Stimulated activated effector memory CD8-positive, alpha-beta T cell treated with anti-CD3 and anti-CD28 coated beads, Interleukin-12 subunit alpha, Interleukin-12 subunit beta, amount 100 ng/mL, for 72 hours (primary cell): ENCODE results near the gene MRPL11.
"Not testable (repeated sequence)": the region's sequence is repeated elsewhere in the genome, so short reads cannot be mapped to it uniquely, and the experiment has no call there.

ENCODE experiments used
- ATAC-seq: fragments of 150-1000 bp; cut with Tn5 transposase; 2 replicates; pipeline ENCODE4 v1.10.0; 2021
- DNase-seq, 2 donors: peaks; one replicate each; pipeline ENCODE4 v3.0.0; 2021 to 2022; ENCODE audit warnings: low spot score in 2 of 2
- H3K27ac Mint-ChIP-seq: one replicate; pipeline ENCODE4 v1.8.0; 2022; ENCODE audit warnings: mild to moderate bottlenecking, mixed read lengths
- H3K36me3 Mint-ChIP-seq: one replicate; pipeline ENCODE4 v1.8.0; 2022; ENCODE audit warnings: mild to moderate bottlenecking, mixed read lengths
- H3K4me1 Mint-ChIP-seq: one replicate; pipeline ENCODE4 v1.8.0; 2022; ENCODE audit warnings: mixed read lengths
- H3K4me3 Mint-ChIP-seq: one replicate; pipeline ENCODE4 v1.8.0; 2022; ENCODE audit warnings: mild to moderate bottlenecking, mixed read lengths
- H3K9me3 Mint-ChIP-seq: one replicate; pipeline ENCODE4 v1.8.0; 2022; ENCODE audit warnings: mixed read lengths

The MRPL11 gene

GRCh38 chr11:66472054-66472453, 33.4 kb upstream of the MRPL11 start:
- Mint-ChIP-seq H3K36me3 (peaks cover 11% of the 10 kb centered on the region), H3K9me3 (no peaks in the 10 kb centered on the region), H3K4me1 (peaks cover 10% of the 10 kb centered on the region), H3K27ac (no peak overlapping the region), H3K4me3 (no peak overlapping the region)
- DNase-seq (no peak), ATAC-seq (no peak)

DNA sequence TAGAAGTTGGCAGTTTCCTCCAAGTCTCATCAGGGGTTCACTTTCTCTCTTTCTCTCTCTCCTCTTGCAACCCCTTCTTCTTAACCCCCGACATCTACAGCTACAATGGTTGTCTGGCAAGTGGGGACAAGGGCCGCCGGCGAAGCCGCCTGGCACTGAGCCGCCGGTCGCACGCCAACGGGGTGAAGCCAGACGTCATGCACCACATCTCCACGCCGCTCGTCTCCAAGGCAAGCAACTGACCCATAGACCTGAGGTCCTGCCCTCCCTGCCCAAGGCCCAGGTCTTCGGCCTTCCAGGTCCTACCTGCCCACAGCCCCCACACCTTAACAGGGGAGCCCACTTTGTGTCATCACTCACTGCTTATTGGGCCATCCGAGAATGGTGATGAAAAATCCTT, 32.5 kb upstream of the MRPL11 start:
- DNase-seq (no peak), ATAC-seq (no peak)
- H3K4me3 Mint-ChIP-seq, result no peak overlapping the region
- H3K9me3 Mint-ChIP-seq, result no peaks in the 10 kb centered on the region
- H3K27ac Mint-ChIP-seq, result no peak overlapping the region
- peaks cover 11% of the 10 kb centered on the region for H3K36me3 Mint-ChIP-seq
- H3K4me1 Mint-ChIP-seq, result peaks cover 15% of the 10 kb centered on the region

DNA sequence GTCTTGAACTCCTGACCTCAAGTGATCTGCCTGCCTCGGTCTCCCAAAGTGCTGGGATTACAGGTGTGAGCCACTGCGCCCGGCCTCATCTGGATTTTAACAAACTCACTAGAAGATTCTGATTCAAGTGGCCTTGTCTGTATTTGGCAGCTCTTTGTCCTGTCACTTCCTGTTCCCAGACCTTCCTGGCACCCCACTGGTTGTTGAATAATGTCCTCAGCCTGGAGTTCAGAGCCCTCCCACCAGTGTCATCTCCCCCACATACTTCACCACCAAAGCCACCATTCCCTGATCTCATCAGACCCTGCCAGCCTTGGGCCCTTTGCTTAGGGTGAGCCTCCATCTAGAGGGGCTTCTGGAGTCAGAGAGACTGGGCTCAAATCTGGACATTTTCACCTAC, 31.4 kb upstream of the MRPL11 start:
- DNase-seq (no peak), ATAC-seq (no peak)
- H3K36me3 Mint-ChIP-seq, result peaks cover 11% of the 10 kb centered on the region
- no peak overlapping the region for H3K27ac Mint-ChIP-seq
- H3K9me3 Mint-ChIP-seq, result no peaks in the 10 kb centered on the region
- H3K4me3 Mint-ChIP-seq, result no peak overlapping the region
- H3K4me1 Mint-ChIP-seq, result peaks cover 20% of the 10 kb centered on the region

GRCh38 chr11:66469441-66469840, 30.8 kb upstream of the MRPL11 start:
- Mint-ChIP-seq H3K9me3 (no peaks in the 10 kb centered on the region), H3K4me1 (peaks cover 20% of the 10 kb centered on the region), H3K27ac (no peak overlapping the region), H3K4me3 (no peak overlapping the region), H3K36me3 (peaks cover 11% of the 10 kb centered on the region)
- DNase-seq (no peak), ATAC-seq (no peak)

DNA sequence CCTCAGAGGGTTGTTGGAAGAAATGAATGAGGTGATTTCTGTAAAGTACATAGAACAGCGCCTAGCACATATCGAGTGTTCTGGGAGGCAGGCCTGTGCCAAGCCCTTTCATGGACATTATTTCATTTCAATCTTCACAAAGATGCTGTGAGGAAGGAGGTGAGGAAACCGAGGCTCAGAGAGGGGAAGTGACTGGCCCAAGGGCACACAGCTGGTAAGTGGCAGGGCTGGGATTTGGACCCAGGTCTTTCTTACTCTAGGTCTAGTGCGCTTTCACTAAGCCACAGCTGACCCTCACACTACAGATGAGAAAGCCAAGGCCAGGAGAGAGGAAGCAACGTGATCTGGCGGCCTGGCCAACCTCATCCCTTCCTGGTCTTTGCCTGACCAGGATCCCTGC, 30.0 kb upstream of the MRPL11 start:
- ATAC-seq (no peak), DNase-seq (no peak)
- Mint-ChIP-seq H3K4me3 (peak overlapping the region; percentile 75), H3K9me3 (no peaks in the 10 kb centered on the region), H3K36me3 (peaks cover 11% of the 10 kb centered on the region), H3K4me1 (peaks cover 20% of the 10 kb centered on the region), H3K27ac (no peak overlapping the region)

- peak overlapping the region; percentile 75 for H3K4me3 Mint-ChIP-seq
- DNase-seq, result no peak
- peaks cover 28% of the 10 kb centered on the region for H3K4me1 Mint-ChIP-seq
- no peaks in the 10 kb centered on the region for H3K9me3 Mint-ChIP-seq
- ATAC-seq, result no peak
- peak overlapping the region; percentile 68 for H3K27ac Mint-ChIP-seq
- peaks cover 11% of the 10 kb centered on the region for H3K36me3 Mint-ChIP-seq
Observed at GRCh38 chr11:66467756-66468155, 29.1 kb upstream of the MRPL11 start.

- H3K9me3 Mint-ChIP-seq, result no peaks in the 10 kb centered on the region
- peak overlapping the region; percentile 75 for H3K4me3 Mint-ChIP-seq
- ATAC-seq (peak; percentile 77), DNase-seq (no peak)
- H3K27ac Mint-ChIP-seq, result peak overlapping the region; percentile 79
- peaks cover 11% of the 10 kb centered on the region for H3K36me3 Mint-ChIP-seq
- peaks cover 33% of the 10 kb centered on the region for H3K4me1 Mint-ChIP-seq
Observed at GRCh38 chr11:66467034-66467659, 28.5 kb upstream of the MRPL11 start.

- peak within 1 kb of the TSS; percentile 79 for H3K27ac Mint-ChIP-seq
- peaks cover 11% of the 10 kb centered on the region for H3K36me3 Mint-ChIP-seq
- peak; percentile 93 to 97 for DNase-seq
- H3K4me1 Mint-ChIP-seq, result peaks cover 33% of the 10 kb centered on the region
- peak within 1 kb of the TSS; percentile 75 for H3K4me3 Mint-ChIP-seq
- peak; percentile 88 for ATAC-seq
- H3K9me3 Mint-ChIP-seq, result no peaks in the 10 kb centered on the region
Observed at GRCh38 chr11:66466225-66467033, 27.8 kb upstream of the MRPL11 start, which contains the start of gene PELI3. Gene PELI3, plus strand, starts transcription at chr11:66466905. Its CDS starts 1,224 bp downstream, at chr11:66468129.

GRCh38 chr11:66465373-66466224, 27.0 kb upstream of the MRPL11 start:
- peak overlapping the region; percentile 79 for H3K27ac Mint-ChIP-seq
- peak overlapping the region; percentile 75 for H3K4me3 Mint-ChIP-seq
- peaks cover 29% of the 10 kb centered on the region for H3K4me1 Mint-ChIP-seq
- ATAC-seq, result no peak
- H3K36me3 Mint-ChIP-seq, result peaks cover 6% of the 10 kb centered on the region
- DNase-seq, result no peak
- H3K9me3 Mint-ChIP-seq, result no peaks in the 10 kb centered on the region

DNA sequence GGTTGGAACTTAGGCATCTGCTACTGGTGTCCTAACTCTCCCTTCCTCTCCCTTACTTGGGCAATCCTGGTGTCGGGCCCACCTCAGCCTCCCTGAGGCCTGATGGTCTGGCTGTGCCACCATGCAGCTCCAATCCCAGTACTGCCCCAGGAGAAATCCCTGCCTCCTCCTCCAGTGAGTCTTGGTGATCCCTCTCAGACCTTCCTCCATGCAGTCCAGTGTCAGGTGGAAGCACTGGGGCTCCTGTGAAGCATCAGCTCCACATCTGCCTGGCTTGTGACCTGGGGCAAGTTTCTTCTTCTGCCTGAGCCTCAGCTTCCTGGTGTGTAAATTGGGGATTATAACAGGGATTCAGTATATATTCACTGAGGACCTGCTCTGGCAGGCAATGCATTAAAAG, 26.3 kb upstream of the MRPL11 start:
- Mint-ChIP-seq H3K4me3 (no peak overlapping the region), H3K36me3 (peaks cover under 1% of the 10 kb centered on the region), H3K9me3 (no peaks in the 10 kb centered on the region), H3K27ac (no peak overlapping the region), H3K4me1 (peaks cover 29% of the 10 kb centered on the region)
- DNase-seq (no peak), ATAC-seq (no peak)

GRCh38 chr11:66464116-66464515, 25.5 kb upstream of the MRPL11 start:
- H3K36me3 Mint-ChIP-seq, H3K27ac Mint-ChIP-seq, H3K9me3 Mint-ChIP-seq, ATAC-seq, H3K4me3 Mint-ChIP-seq, DNase-seq: not testable (repeated sequence)
- peaks cover 34% of the 10 kb centered on the region for H3K4me1 Mint-ChIP-seq

DNA sequence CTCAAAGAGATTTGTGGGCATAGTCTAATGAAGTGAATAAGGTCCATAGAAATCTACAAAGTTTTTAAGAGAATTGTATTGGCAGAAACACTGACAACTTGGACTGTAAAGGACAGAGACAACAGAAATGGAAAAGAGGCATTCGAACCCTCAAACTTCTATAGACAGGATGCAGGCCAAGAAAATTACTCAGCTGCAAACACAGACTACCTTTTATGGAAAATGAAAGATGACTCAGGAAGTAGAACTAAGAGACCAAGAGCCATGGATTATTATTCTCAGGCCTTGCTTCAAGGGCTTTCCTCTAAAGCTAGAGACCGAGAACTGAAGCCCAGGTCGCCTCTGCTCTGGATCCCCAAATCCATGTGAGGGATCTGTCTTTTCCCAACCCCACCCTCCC, 24.3 kb upstream of the MRPL11 start:
- H3K4me3 Mint-ChIP-seq, result no peak overlapping the region
- DNase-seq, result no peak
- no peaks in the 10 kb centered on the region for H3K9me3 Mint-ChIP-seq
- peaks cover 38% of the 10 kb centered on the region for H3K4me1 Mint-ChIP-seq
- no peaks in the 10 kb centered on the region for H3K36me3 Mint-ChIP-seq
- no peak for ATAC-seq
- H3K27ac Mint-ChIP-seq, result peak overlapping the region; percentile 55

DNA sequence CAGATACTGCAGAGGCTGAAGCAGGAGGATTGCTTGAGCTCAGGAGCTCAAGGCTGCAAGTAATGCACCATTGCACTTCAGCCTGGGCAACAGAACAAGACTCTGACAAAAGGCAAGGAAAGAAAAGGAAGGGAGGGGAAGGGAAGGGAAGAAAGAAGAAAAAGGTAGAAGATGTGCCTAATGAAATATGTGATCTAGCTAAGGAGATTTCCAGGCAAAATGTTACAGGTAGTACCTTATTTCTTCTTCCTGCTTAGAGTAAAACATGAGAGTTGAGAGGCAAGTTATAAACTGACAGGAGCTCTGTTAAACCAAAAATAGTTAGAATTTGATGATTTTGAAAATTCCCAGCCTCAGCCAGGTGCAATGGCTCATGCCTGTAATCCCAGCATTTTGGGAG, 23.4 kb upstream of the MRPL11 start:
- no peaks in the 10 kb centered on the region for H3K9me3 Mint-ChIP-seq
- H3K36me3 Mint-ChIP-seq, result no peaks in the 10 kb centered on the region
- no peak overlapping the region for H3K27ac Mint-ChIP-seq
- no peak for DNase-seq
- ATAC-seq, result no peak
- peaks cover 33% of the 10 kb centered on the region for H3K4me1 Mint-ChIP-seq
- no peak overlapping the region for H3K4me3 Mint-ChIP-seq

- no peak overlapping the region for H3K4me3 Mint-ChIP-seq
- ATAC-seq (peak; percentile 69), DNase-seq (no peak)
- no peaks in the 10 kb centered on the region for H3K36me3 Mint-ChIP-seq
- H3K9me3 Mint-ChIP-seq, result no peaks in the 10 kb centered on the region
- peak overlapping the region; percentile 9 for H3K27ac Mint-ChIP-seq
- H3K4me1 Mint-ChIP-seq, result peaks cover 34% of the 10 kb centered on the region
Observed at GRCh38 chr11:66459138-66459778, 20.6 kb upstream of the MRPL11 start.

DNA sequence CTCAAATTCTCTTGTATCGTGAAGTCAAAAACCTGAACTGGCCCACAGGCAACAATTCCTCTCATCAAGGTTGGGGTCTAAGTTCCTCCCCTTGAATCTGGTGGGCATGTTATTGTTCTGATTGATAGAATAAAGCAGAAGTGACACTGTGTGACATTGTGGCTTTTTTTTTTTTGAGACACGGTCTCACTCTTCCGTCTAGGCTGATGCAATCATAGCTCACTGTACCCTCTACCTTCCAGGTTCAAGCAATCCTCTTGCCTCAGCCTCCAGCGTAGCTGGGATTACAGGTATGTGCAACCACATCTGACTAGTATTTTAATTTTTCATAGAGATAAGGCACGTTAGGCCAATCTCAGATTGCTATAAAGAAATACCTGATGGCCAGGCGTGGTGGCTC, 19.2 kb upstream of the MRPL11 start:
- ATAC-seq (no peak), DNase-seq (no peak)
- Mint-ChIP-seq H3K4me1 (peaks cover 34% of the 10 kb centered on the region), H3K9me3 (no peaks in the 10 kb centered on the region), H3K27ac (no peak overlapping the region), H3K4me3 (no peak overlapping the region), H3K36me3 (no peaks in the 10 kb centered on the region)
